Measurements from ENCODE around the gene TMEM150B.

TMEM150B gene

GRCh38 chr19:55275851-55276719 lies 49.1 kb downstream of the TMEM150B start:
- no peak overlapping the region for H3K4me3 ChIP-seq (ENCODE audit: low read length in 2 of 2)
- H3K27me3 ChIP-seq (ENCODE audit: control insufficient read depth in 1 of 2, insufficient read depth in 2 of 2, low read length in 2 of 2), result no peaks in the 10 kb centered on the region
- no peak overlapping the region for H3K27ac ChIP-seq (ENCODE audit: low read length)
- peaks cover 13% of the 10 kb centered on the region for H3K4me1 ChIP-seq (ENCODE audit: control insufficient read depth, insufficient read depth, low read length)
- no peak overlapping the region for H3K9ac ChIP-seq (ENCODE audit: low read length in 2 of 2)
- H3K9me3 ChIP-seq (ENCODE audit: control insufficient read depth in 2 of 2, low read length in 2 of 2), result no peaks in the 10 kb centered on the region
- H3K36me3 ChIP-seq (ENCODE audit: control insufficient read depth in 2 of 2, insufficient read depth in 2 of 2, low read length in 2 of 2), result peaks cover 11 to 38% of the 10 kb centered on the region in 2 donors

- Histone ChIP-seq H3K27me3 (ENCODE audit: control insufficient read depth in 1 of 2, insufficient read depth in 2 of 2, low read length in 2 of 2) (no peaks in the 10 kb centered on the region), H3K9ac (ENCODE audit: low read length in 2 of 2) (no peak overlapping the region), H3K4me3 (ENCODE audit: low read length in 2 of 2) (no peak overlapping the region), H3K9me3 (ENCODE audit: control insufficient read depth in 2 of 2, low read length in 2 of 2) (no peaks in the 10 kb centered on the region), H3K4me1 (ENCODE audit: control insufficient read depth, insufficient read depth, low read length) (peaks cover 2% of the 10 kb centered on the region), H3K36me3 (ENCODE audit: control insufficient read depth in 2 of 2, insufficient read depth in 2 of 2, low read length in 2 of 2) (peaks cover 11 to 44% of the 10 kb centered on the region in 2 donors), H3K27ac (ENCODE audit: low read length) (no peak overlapping the region)
Observed at GRCh38 chr19:55273978-55274707, 51.0 kb downstream of the TMEM150B start.

DNA sequence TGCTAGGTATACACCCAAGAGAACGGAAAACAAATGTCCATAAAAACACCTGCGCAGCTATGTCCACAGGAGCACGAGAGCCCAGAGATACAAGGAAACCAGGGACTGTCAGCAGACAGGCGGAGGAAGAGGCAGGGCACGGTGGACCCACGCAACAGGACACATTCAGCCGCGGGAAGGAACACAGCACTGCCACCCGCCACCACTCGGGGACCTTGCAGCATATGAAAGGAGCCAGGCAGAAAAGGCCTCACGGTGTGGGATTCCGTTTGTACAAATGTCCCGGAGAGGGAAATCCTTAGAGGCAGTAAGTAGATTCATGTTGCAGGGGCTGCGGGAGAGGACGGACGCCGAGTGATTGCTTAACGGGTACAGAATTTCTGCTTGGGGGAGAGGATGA lies 53.0 kb downstream of the TMEM150B start:
- Histone ChIP-seq H3K27me3 (ENCODE audit: control insufficient read depth in 1 of 2, insufficient read depth in 2 of 2, low read length in 2 of 2) (no peaks in the 10 kb centered on the region), H3K9ac (ENCODE audit: low read length in 2 of 2) (no peak overlapping the region), H3K36me3 (ENCODE audit: control insufficient read depth in 2 of 2, insufficient read depth in 2 of 2, low read length in 2 of 2) (peaks cover 10 to 38% of the 10 kb centered on the region in 2 donors), H3K4me3 (ENCODE audit: low read length in 2 of 2) (no peak overlapping the region), H3K4me1 (ENCODE audit: control insufficient read depth, insufficient read depth, low read length) (no peaks in the 10 kb centered on the region), H3K9me3 (ENCODE audit: control insufficient read depth in 2 of 2, low read length in 2 of 2) (no peaks in the 10 kb centered on the region), H3K27ac (ENCODE audit: low read length) (no peak overlapping the region)

- peaks cover 2 to 28% of the 10 kb centered on the region in 2 donors for H3K36me3 ChIP-seq (ENCODE audit: control insufficient read depth in 2 of 2, insufficient read depth in 2 of 2, low read length in 2 of 2)
- no peak overlapping the region for H3K4me3 ChIP-seq (ENCODE audit: low read length in 2 of 2)
- no peaks in the 10 kb centered on the region for H3K4me1 ChIP-seq (ENCODE audit: control insufficient read depth, insufficient read depth, low read length)
- H3K27ac ChIP-seq (ENCODE audit: low read length), result no peak overlapping the region
- no peaks in the 10 kb centered on the region for H3K27me3 ChIP-seq (ENCODE audit: control insufficient read depth in 1 of 2, insufficient read depth in 2 of 2, low read length in 2 of 2)
- no peaks in the 10 kb centered on the region for H3K9me3 ChIP-seq (ENCODE audit: control insufficient read depth in 2 of 2, low read length in 2 of 2)
- no peak overlapping the region for H3K9ac ChIP-seq (ENCODE audit: low read length in 2 of 2)
Observed at GRCh38 chr19:55270172-55270942, 54.8 kb downstream of the TMEM150B start.

GRCh38 chr19:55269299-55269698 lies 55.8 kb downstream of the TMEM150B start:
- Histone ChIP-seq H3K9ac (ENCODE audit: low read length in 2 of 2) (no peak overlapping the region), H3K36me3 (ENCODE audit: control insufficient read depth in 2 of 2, insufficient read depth in 2 of 2, low read length in 2 of 2) (peaks cover 2 to 26% of the 10 kb centered on the region in 2 donors), H3K27ac (ENCODE audit: low read length) (no peak overlapping the region), H3K9me3 (ENCODE audit: control insufficient read depth in 2 of 2, low read length in 2 of 2) (no peaks in the 10 kb centered on the region), H3K4me1 (ENCODE audit: control insufficient read depth, insufficient read depth, low read length) (no peaks in the 10 kb centered on the region), H3K27me3 (ENCODE audit: control insufficient read depth in 1 of 2, insufficient read depth in 2 of 2, low read length in 2 of 2) (no peaks in the 10 kb centered on the region), H3K4me3 (ENCODE audit: low read length in 2 of 2) (no peak overlapping the region)

GRCh38 chr19:55266840-55267239 lies 58.3 kb downstream of the TMEM150B start:
- Histone ChIP-seq H3K27ac (ENCODE audit: low read length) (no peak overlapping the region), H3K4me3 (ENCODE audit: low read length in 2 of 2) (no peak overlapping the region), H3K4me1 (ENCODE audit: control insufficient read depth, insufficient read depth, low read length) (no peaks in the 10 kb centered on the region), H3K36me3 (ENCODE audit: control insufficient read depth in 2 of 2, insufficient read depth in 2 of 2, low read length in 2 of 2) (peaks cover 7 to 10% of the 10 kb centered on the region in 2 donors), H3K27me3 (ENCODE audit: control insufficient read depth in 1 of 2, insufficient read depth in 2 of 2, low read length in 2 of 2) (no peaks in the 10 kb centered on the region), H3K9me3 (ENCODE audit: control insufficient read depth in 2 of 2, low read length in 2 of 2) (no peaks in the 10 kb centered on the region), H3K9ac (ENCODE audit: low read length in 2 of 2) (no peak overlapping the region)

- Histone ChIP-seq H3K36me3 (ENCODE audit: control insufficient read depth in 2 of 2, insufficient read depth in 2 of 2, low read length in 2 of 2) (peaks cover 7 to 10% of the 10 kb centered on the region in 2 donors), H3K4me1 (ENCODE audit: control insufficient read depth, insufficient read depth, low read length) (no peaks in the 10 kb centered on the region), H3K9me3 (ENCODE audit: control insufficient read depth in 2 of 2, low read length in 2 of 2) (no peaks in the 10 kb centered on the region), H3K4me3 (ENCODE audit: low read length in 2 of 2) (no peak overlapping the region), H3K27ac (ENCODE audit: low read length) (no peak overlapping the region), H3K27me3 (ENCODE audit: control insufficient read depth in 1 of 2, insufficient read depth in 2 of 2, low read length in 2 of 2) (no peaks in the 10 kb centered on the region), H3K9ac (ENCODE audit: low read length in 2 of 2) (no peak overlapping the region)
Observed at GRCh38 chr19:55266404-55266803, 58.7 kb downstream of the TMEM150B start.

GRCh38 chr19:55265723-55266386 lies 59.3 kb downstream of the TMEM150B start:
- Histone ChIP-seq H3K27ac (ENCODE audit: low read length) (no peak overlapping the region), H3K4me3 (ENCODE audit: low read length in 2 of 2) (no peak overlapping the region), H3K4me1 (ENCODE audit: control insufficient read depth, insufficient read depth, low read length) (no peaks in the 10 kb centered on the region), H3K27me3 (ENCODE audit: control insufficient read depth in 1 of 2, insufficient read depth in 2 of 2, low read length in 2 of 2) (no peaks in the 10 kb centered on the region), H3K9me3 (ENCODE audit: control insufficient read depth in 2 of 2, low read length in 2 of 2) (no peaks in the 10 kb centered on the region), H3K9ac (ENCODE audit: low read length in 2 of 2) (no peak overlapping the region), H3K36me3 (ENCODE audit: control insufficient read depth in 2 of 2, insufficient read depth in 2 of 2, low read length in 2 of 2) (peaks cover 7 to 10% of the 10 kb centered on the region in 2 donors)

DNA sequence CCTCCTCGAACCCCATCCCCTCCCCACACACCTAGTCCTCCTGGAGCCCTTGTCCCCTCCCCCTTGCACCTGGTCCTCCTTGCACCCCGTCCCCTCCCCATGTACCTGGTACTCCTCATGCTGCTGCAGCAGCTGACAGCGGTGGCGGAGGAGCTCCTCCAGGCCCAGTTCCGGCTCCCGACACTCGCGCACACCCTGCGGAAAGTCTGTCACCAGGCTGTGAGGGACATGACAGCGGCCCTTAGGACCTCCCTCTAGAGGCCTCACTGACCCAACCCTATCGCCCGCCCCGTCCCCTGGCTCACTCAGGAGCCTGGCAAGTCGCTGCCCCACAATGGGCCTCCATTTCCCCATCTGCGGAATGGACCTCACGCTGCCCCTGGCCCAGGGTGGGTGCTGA lies 60.0 kb downstream of the TMEM150B start:
- Histone ChIP-seq H3K4me1 (ENCODE audit: control insufficient read depth, insufficient read depth, low read length) (peaks cover under 1% of the 10 kb centered on the region), H3K9me3 (ENCODE audit: control insufficient read depth in 2 of 2, low read length in 2 of 2) (no peaks in the 10 kb centered on the region), H3K9ac (ENCODE audit: low read length in 2 of 2) (no peak overlapping the region), H3K27ac (ENCODE audit: low read length) (no peak overlapping the region), H3K4me3 (ENCODE audit: low read length in 2 of 2) (no peak overlapping the region), H3K27me3 (ENCODE audit: control insufficient read depth in 1 of 2, insufficient read depth in 2 of 2, low read length in 2 of 2) (no peaks in the 10 kb centered on the region), H3K36me3 (ENCODE audit: control insufficient read depth in 2 of 2, insufficient read depth in 2 of 2, low read length in 2 of 2) (peaks cover 7 to 10% of the 10 kb centered on the region in 2 donors)

- no peaks in the 10 kb centered on the region for H3K27me3 ChIP-seq (ENCODE audit: control insufficient read depth in 1 of 2, insufficient read depth in 2 of 2, low read length in 2 of 2)
- peaks cover 7% of the 10 kb centered on the region for H3K4me1 ChIP-seq (ENCODE audit: control insufficient read depth, insufficient read depth, low read length)
- H3K27ac ChIP-seq (ENCODE audit: low read length), result no peak overlapping the region
- peaks cover 5 to 7% of the 10 kb centered on the region in 2 donors for H3K36me3 ChIP-seq (ENCODE audit: control insufficient read depth in 2 of 2, insufficient read depth in 2 of 2, low read length in 2 of 2)
- H3K4me3 ChIP-seq (ENCODE audit: low read length in 2 of 2), result no peak overlapping the region
- no peaks in the 10 kb centered on the region for H3K9me3 ChIP-seq (ENCODE audit: control insufficient read depth in 2 of 2, low read length in 2 of 2)
- no peak overlapping the region for H3K9ac ChIP-seq (ENCODE audit: low read length in 2 of 2)
Observed at GRCh38 chr19:55264531-55264930, 60.6 kb downstream of the TMEM150B start.

All from stomach smooth muscle (tissue), 2 donors.